Breast epithelium (tissue), 3 donors: ENCODE results near the gene TSPAN11.

Experiments
- POLR2A ChIP-seq: fragments of 450-650 bp; IDR thresholded peaks from one replicate; pipeline ENCODE4 v1.6.1; 2016; ENCODE audit warnings: antibody characterized with exemption, mild to moderate bottlenecking, moderate library complexity
- POLR2AphosphoS5 ChIP-seq, 3 donors: sonication (generic); formaldehyde crosslinking; IDR thresholded peaks; one replicate each; pipeline ENCODE4 v1.6.1; 2017; ENCODE audit warnings: antibody characterized with exemption in 3 of 3
- TF ChIP-seq, protein P1 (sequence below), 3 donors: fragments of 450-650 bp; IDR thresholded peaks; one replicate each; pipeline ENCODE4 v1.5.1; 2016 to 2017; ENCODE audit warnings: antibody characterized with exemption in 3 of 3, mild to moderate bottlenecking in 3 of 3, moderate library complexity in 3 of 3

- TF ChIP-seq POLR2A, result no peak
- TF ChIP-seq, protein P1, sequence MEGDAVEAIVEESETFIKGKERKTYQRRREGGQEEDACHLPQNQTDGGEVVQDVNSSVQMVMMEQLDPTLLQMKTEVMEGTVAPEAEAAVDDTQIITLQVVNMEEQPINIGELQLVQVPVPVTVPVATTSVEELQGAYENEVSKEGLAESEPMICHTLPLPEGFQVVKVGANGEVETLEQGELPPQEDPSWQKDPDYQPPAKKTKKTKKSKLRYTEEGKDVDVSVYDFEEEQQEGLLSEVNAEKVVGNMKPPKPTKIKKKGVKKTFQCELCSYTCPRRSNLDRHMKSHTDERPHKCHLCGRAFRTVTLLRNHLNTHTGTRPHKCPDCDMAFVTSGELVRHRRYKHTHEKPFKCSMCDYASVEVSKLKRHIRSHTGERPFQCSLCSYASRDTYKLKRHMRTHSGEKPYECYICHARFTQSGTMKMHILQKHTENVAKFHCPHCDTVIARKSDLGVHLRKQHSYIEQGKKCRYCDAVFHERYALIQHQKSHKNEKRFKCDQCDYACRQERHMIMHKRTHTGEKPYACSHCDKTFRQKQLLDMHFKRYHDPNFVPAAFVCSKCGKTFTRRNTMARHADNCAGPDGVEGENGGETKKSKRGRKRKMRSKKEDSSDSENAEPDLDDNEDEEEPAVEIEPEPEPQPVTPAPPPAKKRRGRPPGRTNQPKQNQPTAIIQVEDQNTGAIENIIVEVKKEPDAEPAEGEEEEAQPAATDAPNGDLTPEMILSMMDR (IDR thresholded peaks at IDR 0.05), result no peak
- no peak for TF ChIP-seq POLR2AphosphoS5 (IDR thresholded peaks at IDR 0.05)
These were observed 99.7 kb downstream of the TSPAN11 start for GRCh38 chr12:31026202-31026601.
